Smooth muscle cell of the brain vasculature (primary cell): ENCODE results near the gene SNX11.

Source experiments
- DNase-seq: peaks from one replicate; pipeline ENCODE4 v3.0.0-alpha.2; 2012; ENCODE audit warnings: low read depth, low spot score

The SNX11 gene

GRCh38 chr17:48132385-48132784, 24.8 kb downstream of the SNX11 start:
- DNase-seq, result no peak

- DNase-seq, result no peak
Measured at GRCh38 chr17:48134912-48135480, 27.4 kb downstream of the SNX11 start.

- DNase-seq, result no peak
Measured at GRCh38 chr17:48137656-48138055, 30.1 kb downstream of the SNX11 start.

- no peak for DNase-seq
Measured at GRCh38 chr17:48139944-48140343, 32.4 kb downstream of the SNX11 start.

GRCh38 chr17:48143629-48144028, 36.1 kb downstream of the SNX11 start:
- DNase-seq, result no peak

- DNase-seq, result no peak
Measured at GRCh38 chr17:48144231-48144630, 36.7 kb downstream of the SNX11 start.

- no peak for DNase-seq
Measured at GRCh38 chr17:48144976-48145798, 37.6 kb downstream of the SNX11 start.

- no peak for DNase-seq
Measured at GRCh38 chr17:48148029-48148770, 40.6 kb downstream of the SNX11 start.

GRCh38 chr17:48148854-48149786, 41.6 kb downstream of the SNX11 start:
- no peak for DNase-seq

GRCh38 chr17:48149787-48150463, 42.4 kb downstream of the SNX11 start:
- DNase-seq, result no peak

GRCh38 chr17:48150597-48151001, 43.0 kb downstream of the SNX11 start:
- no peak for DNase-seq

- DNase-seq, result no peak
Measured at GRCh38 chr17:48151220-48151619, 43.7 kb downstream of the SNX11 start.

GRCh38 chr17:48152289-48152688, 44.7 kb downstream of the SNX11 start:
- no peak for DNase-seq

- no peak for DNase-seq
Measured at GRCh38 chr17:48153691-48154358, 46.3 kb downstream of the SNX11 start.

GRCh38 chr17:48155889-48156611, 48.5 kb downstream of the SNX11 start:
- DNase-seq, result no peak

GRCh38 chr17:48159232-48159631, 51.7 kb downstream of the SNX11 start:
- no peak for DNase-seq

- no peak for DNase-seq
Measured at GRCh38 chr17:48160177-48161081, 52.9 kb downstream of the SNX11 start.

GRCh38 chr17:48161127-48161905, 53.8 kb downstream of the SNX11 start:
- no peak for DNase-seq
